Progenitor cell of endocrine pancreas (in vitro differentiated cells): Measurements from ENCODE around the gene TSPAN4. TPM values are rescaled to one million over a fixed set of nuclear protein-coding genes. Genes with fewer than 3 reads are reported as not detected.

ENCODE experiments used
- DNase-seq: peaks from one replicate; pipeline ENCODE4 v3.0.0; 2021; ENCODE audit warnings: low spot score; ENCODE audit not compliant: unreplicated experiment
- H3K27ac Mint-ChIP-seq: 2 replicates; pipeline ENCODE4 v1.8.0; 2021; ENCODE audit warnings: mild to moderate bottlenecking, moderate library complexity, mixed read lengths
- H3K27me3 Mint-ChIP-seq: 2 replicates; pipeline ENCODE4 v1.8.0; 2021; ENCODE audit warnings: mixed read lengths
- H3K36me3 Mint-ChIP-seq: 2 replicates; pipeline ENCODE4 v1.8.0; 2022; ENCODE audit warnings: mixed read lengths; ENCODE audit not compliant: insufficient read depth
- H3K4me1 Mint-ChIP-seq: 2 replicates; pipeline ENCODE4 v1.8.0; 2021; ENCODE audit warnings: low read depth, mixed read lengths
- H3K4me3 Mint-ChIP-seq: 2 replicates; pipeline ENCODE4 v1.8.0; 2021; ENCODE audit warnings: low read depth, mild to moderate bottlenecking, moderate library complexity, mixed read lengths
- H3K9me3 Mint-ChIP-seq: 2 replicates; pipeline ENCODE4 v1.8.0; 2021; ENCODE audit warnings: low read depth, mixed read lengths
- CTCF ChIP-seq: fragments of 200-600 bp; sonication (generic); IDR thresholded peaks from one replicate; pipeline ENCODE4 v1.5.0; 2021; ENCODE audit warnings: antibody characterized with exemption, mild to moderate bottlenecking; ENCODE audit not compliant: unreplicated experiment
- total RNA-seq: library from RNA; stranded (reverse); gene quantifications from 2 replicates; pipeline ENCODE4 v1.2.1, GENCODE V29; 2021

The TSPAN4 gene
- total RNA-seq, 1 donor from 2014 or later: 24.9 TPM

- Mint-ChIP-seq H3K27me3 (no peaks in the 10 kb centered on the region), H3K4me1 (peaks cover 4% of the 10 kb centered on the region), H3K9me3 (no peaks in the 10 kb centered on the region), H3K4me3 (no peak overlapping the region), H3K36me3 (peaks cover 8% of the 10 kb centered on the region), H3K27ac (no peak overlapping the region)
- TF ChIP-seq CTCF: no peak
- DNase-seq: no peak
Observed at GRCh38 chr11:905952-906351, 63.3 kb downstream of the TSPAN4 start.

- H3K4me1 Mint-ChIP-seq: peaks cover 8% of the 10 kb centered on the region
- no peak overlapping the region for H3K27ac Mint-ChIP-seq
- peak overlapping the region; percentile 53 for H3K4me3 Mint-ChIP-seq
- no peak for DNase-seq
- H3K9me3 Mint-ChIP-seq: no peaks in the 10 kb centered on the region
- TF ChIP-seq CTCF: no peak
- H3K27me3 Mint-ChIP-seq: no peaks in the 10 kb centered on the region
- H3K36me3 Mint-ChIP-seq: peaks cover 2% of the 10 kb centered on the region
Observed at GRCh38 chr11:907668-908067, 65.0 kb downstream of the TSPAN4 start.

- no peaks in the 10 kb centered on the region for H3K9me3 Mint-ChIP-seq
- peak overlapping the region; percentile 53 for H3K4me3 Mint-ChIP-seq
- TF ChIP-seq CTCF: no peak
- H3K27ac Mint-ChIP-seq: no peak overlapping the region
- peaks cover 8% of the 10 kb centered on the region for H3K4me1 Mint-ChIP-seq
- H3K27me3 Mint-ChIP-seq: no peaks in the 10 kb centered on the region
- H3K36me3 Mint-ChIP-seq: peaks cover 2% of the 10 kb centered on the region
- DNase-seq: no peak
Observed at GRCh38 chr11:908273-908672, 65.6 kb downstream of the TSPAN4 start.

DNA sequence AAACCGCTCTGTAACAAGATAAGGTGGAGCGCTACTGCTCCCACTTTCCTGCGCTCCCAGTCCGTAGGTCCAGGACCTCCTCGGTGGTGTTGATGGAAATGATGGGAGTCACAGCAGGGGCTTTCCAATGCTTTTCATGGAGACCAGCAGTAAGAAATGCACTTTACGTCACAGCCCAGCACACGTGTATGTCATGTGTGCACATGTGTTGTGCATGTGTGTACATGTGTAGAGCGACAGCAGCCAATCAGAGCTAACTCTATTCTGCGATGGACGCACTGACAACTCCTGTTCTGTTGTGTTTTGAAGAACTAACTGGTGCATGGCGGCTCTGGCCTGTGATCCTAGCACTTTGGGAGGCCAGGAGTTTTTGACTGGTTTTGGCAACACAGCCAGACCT is 66.8 kb downstream of the TSPAN4 start:
- Mint-ChIP-seq H3K9me3 (no peaks in the 10 kb centered on the region), H3K4me1 (peaks cover 8% of the 10 kb centered on the region), H3K4me3 (peak overlapping the region; percentile 91), H3K27ac (no peak overlapping the region), H3K36me3 (peaks cover 2% of the 10 kb centered on the region), H3K27me3 (no peaks in the 10 kb centered on the region)
- TF ChIP-seq CTCF: no peak
- DNase-seq: no peak

DNA sequence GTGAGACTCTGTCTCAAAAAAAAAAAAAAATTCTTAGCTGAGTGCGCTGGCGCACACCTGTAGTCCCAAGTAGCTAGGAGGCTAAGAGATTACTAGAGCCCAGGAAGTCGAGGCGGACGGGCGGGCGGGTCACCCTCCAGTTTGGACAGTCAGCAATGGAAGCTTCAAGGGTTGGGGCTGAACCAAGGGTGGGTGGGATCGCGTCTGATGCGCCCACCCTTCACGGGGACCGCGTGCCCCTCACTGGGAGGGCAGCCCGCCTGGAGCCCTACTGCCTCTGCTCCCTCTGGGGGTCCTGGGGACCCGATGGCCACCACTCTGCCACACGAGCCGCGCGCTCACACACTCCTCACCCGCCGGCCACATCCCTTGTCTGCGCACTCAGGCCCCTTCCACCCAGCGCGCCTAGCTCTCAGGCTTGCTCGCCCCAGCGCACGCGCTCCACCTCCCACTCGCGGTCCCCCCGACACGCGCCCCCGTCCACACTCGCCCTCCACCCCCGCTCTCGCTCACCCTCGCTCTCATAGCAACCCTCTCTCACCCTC is 67.5 kb downstream of the TSPAN4 start:
- no peak for DNase-seq
- H3K9me3 Mint-ChIP-seq: no peaks in the 10 kb centered on the region
- peaks cover 8% of the 10 kb centered on the region for H3K4me1 Mint-ChIP-seq
- TF ChIP-seq CTCF: no peak
- no peaks in the 10 kb centered on the region for H3K27me3 Mint-ChIP-seq
- peak overlapping the region; percentile 87 for H3K27ac Mint-ChIP-seq
- H3K36me3 Mint-ChIP-seq: peaks cover 2% of the 10 kb centered on the region
- peak overlapping the region; percentile 91 for H3K4me3 Mint-ChIP-seq
